HCEC 1CT (cell line): ENCODE data around the gene KISS1R.
"Not testable (repeated sequence)": the region's sequence is repeated elsewhere in the genome, so short reads cannot be mapped to it uniquely, and the experiment has no call there.

Experiments
- DNase-seq: peaks from one replicate; pipeline ENCODE4 v3.0.0-alpha.2; 2017

KISS1R gene

DNA sequence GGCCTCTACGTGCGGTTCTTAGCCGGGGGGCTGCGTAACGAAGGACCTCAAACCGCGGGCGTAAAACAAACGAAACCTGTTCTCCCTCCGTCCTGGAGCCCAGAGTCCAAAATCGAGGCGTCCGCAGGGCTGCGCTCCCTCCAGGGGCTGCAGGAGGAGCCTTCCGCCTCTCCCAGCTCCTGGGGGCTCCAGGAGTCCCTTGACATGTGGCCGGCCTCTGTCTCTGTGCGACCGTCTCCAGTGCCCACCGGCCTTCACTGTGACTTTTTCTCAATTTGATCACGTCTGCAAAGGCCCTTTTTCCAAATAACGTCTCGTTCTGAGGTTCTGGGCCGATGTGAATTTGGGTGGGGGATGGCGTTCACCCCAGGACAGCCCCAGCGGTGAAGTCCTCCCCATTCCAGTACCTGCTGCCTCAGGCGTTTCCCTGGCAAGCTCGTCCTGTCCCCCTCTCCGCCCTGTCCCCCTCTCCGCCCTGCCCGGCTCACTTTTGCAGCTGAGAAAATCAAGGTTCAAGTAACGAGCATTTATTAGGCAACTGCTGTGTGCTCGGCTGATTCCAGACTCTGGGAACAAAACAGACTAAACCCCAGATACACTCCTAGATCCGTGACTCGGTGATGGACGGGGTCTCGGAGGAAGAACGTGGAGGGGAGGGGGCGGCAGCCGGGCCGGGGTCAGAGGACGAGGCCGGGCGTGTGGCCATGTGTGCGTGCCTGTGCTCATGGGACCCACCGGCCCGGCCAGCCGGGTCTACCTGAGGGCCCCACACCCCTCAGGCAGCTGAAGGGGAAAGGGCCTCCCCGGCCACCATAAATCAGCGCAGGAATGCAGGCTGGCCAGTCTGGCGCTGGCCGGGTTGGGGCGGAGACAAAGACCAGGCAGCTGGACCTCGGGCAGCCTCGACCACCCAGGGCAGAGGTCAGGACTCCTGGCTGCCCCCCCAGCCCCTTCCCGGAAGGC, 39.0 kb downstream of the KISS1R start:
- DNase-seq: no peak

DNA sequence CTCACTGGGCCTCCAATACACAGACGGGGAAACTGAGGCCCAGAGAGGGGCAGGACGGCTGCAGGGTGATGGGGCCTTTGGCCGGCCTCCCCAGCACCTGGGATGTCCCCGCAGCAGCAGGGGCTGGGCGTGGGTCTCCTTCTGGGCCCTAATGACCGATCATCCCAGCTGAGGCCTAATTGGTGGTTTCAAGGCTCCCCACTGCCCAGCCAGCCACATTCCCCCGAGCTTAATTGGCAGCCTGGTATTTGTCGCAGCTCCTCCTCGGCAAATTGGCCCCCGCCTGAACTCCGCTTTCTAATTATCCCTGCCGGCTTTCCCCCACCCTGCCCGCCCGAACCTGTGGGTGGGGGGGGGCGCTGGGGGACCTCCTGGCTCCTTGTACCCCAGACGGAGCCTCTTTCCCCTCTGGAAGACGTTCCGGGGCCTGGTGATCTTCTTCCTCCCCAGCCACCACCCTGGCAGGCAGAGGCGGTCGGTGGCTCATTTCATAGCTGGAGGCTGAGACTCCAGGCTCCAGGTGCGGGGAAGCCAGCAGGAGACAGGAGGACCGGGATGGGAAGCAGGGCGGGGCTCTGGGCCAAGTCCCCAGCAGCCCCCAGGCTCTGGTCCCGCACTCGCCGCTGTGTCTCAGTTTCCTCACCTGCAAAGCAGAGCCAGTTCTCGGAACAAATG, 39.8 kb downstream of the KISS1R start:
- DNase-seq: no peak

DNA sequence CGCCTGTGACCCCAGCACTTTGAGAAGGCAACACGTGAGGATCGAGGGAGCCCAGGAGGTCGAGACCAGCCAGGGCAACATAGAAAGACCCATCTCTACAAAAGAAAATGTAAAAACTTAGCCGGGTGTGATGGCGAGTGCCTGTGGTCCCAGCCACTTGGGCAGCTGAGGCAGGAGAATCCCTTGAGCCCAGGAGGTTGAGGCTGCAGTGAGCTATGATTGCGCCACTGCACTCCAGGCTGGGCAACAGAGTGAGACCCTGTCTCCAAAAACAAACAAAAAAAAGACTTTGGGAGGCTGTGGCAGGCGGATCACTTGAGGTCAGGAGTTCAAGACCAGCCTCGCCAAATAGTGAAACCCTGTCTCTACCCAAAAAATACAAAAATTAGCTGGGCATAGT, 40.4 kb downstream of the KISS1R start:
- not testable (repeated sequence) for DNase-seq

DNA sequence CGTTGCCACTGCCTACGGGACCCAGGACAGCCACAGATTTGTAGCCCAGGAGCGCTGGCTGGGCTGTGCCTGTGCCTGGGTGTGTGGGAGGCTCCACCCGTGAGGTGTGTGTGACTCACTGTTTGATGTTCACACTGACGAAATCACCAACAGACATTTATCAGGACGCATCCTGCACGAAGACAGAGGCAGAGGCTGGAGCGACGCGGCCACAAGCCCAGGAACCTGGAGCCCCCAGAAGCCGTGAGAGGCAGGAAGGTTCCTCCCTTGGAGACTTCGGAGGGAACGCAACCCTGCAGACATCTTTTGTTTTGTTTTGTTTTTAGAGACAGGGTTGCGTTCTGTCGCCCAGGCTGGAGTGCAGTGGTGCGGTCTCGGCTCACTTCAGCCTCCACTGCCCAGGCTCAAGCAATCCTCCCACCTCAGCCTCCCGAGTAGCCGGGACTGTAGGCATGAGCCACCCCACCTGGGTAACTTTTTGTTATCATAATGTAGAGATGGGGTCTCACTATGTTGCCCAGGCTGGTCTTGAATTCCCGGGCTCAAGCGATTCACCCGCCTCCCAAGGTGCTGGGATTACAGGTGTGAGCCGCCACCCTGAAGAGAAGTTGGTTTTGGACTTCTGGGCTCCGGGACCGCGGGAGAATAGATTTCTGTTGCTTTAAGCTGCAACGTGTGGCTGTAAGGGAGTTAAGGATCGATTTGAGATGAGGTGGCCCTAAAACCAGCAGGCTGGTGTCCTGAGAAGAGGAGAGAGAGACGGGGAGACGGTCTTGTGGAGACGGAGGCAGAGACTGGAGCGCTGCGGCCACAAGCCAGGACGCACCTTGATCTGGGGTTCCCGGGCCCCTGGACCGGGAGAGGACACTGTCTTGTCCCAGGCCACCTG, 42.1 kb downstream of the KISS1R start:
- no peak for DNase-seq

DNA sequence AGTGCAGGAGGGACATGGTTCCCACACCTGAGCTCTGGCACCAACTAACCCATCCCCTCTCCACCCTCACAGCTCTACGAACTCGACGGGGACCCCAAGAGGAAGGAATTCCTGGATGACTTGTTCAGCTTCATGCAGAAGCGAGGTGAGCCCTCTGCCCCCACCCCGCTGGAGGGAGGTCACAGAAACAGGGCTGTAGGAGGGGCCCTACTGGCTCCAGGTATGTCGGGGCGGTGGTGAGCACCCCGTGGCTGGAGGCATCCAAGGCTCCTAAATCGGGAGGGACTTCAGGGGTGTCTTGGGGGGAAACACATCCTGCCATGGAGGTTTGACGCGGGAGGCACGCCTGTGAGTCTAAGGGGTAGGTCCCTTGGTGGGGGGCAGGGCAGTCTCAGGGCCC, 42.9 kb downstream of the KISS1R start:
- no peak for DNase-seq

DNA sequence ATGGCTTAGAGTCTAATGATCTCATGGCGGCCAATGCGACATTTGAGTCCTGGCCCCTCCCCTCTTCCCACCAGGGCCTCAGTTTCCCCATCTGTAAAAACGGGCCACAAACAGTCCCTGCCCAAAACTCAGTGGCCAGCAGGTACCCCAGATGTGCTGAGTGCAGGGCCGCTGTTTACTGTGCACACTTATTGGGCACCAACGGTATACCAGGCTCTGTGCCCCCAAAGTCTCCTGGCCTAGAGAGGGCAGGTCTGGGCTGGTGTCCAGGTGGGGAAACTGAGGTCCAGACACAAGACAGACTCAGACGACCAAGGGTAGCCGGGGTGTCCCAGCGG, 43.4 kb downstream of the KISS1R start:
- DNase-seq: no peak

DNA sequence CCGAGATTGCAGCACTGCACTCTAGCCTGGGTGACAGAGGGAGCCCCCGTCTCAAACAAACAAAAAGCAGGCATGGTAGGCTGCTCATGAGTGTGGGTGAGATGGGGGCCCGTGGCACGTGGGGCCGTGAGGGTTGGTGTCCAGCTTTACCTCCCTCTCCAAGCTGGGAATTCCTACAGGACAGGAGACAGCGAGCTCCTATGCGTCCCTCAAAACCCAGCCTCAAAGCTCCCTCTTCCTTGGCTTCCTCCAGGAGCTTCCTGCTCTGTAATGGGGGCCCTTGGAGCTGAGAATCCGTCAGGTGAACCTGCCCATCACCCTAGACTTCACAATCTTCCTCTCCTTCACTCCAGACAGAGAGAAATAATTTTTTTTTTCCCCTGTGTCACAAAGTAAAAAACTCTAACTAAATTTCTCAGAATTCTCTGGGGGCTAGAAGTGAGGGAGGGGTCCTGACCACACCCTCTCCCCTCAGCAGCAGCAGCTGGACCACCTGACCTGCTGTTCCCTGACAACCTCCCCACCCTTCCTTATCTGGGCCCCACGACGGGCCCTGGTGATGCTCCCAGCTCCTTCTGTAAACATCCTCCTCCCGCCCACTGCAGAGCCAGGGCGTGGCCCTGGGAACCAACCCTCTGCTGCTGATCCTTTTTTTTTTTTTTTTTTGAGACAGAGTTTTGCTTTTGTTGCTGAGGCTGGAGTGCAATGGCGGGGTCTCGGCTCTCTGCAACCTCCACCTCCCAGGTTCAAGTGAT, 44.9 kb downstream of the KISS1R start:
- peak; percentile 46 for DNase-seq

DNA sequence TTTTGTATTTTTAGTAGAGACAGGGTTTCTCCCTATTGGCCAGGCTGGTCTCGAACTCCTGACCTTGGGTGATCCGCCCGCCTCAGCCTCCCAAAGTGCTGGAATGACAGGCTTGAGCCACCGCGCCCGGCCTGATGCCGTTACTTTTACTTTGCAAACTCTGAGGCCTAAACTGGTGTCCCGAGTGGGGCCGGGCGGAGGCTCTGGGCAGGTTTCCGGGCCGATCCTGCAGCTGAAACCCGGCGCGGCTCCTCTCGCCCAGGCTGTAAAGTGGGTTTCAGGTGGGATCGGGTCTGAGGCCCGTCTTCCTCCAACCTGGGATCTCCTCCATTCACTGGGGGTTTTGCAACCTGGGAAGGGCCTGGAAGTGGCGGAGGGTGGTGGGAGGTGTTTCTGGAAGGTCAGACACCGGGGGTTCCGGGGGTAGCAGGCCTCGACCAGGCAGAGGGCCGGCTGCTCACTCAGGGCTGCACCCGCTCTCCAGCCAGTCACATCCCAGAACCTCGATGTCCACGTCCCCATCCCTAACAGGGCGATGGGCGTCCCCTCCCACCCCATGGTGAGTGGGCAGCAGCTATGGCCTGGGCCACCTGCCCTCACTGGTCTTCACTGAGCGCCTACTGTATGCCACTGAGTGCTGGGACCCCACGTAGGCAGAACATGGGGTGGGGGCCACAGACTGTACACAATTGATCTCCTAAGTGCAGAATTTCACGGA, 45.7 kb downstream of the KISS1R start:
- no peak for DNase-seq

DNA sequence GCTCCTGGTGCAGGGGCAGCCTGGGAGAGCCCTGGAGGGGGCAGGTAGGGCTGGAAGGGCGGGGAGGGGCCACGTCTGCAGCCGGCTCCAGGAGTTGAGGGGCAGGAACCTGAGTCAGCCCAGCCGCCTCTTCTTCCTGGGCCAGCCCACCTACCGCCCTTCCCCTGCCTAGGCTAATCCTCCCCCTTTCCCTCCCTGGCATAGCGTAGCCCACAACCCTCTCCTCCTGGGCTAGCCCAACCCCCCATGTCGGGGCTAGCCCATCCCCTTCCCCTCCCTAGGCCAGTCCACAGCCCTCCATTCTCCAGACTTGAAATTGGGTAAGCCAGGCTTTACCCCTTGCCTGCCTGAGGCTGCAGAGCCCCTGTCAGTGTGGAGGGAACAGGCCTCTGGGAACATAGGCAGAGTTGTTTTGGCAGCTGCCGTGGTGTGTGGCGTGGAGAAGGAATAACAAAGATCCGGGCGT, 46.4 kb downstream of the KISS1R start:
- DNase-seq: no peak

DNA sequence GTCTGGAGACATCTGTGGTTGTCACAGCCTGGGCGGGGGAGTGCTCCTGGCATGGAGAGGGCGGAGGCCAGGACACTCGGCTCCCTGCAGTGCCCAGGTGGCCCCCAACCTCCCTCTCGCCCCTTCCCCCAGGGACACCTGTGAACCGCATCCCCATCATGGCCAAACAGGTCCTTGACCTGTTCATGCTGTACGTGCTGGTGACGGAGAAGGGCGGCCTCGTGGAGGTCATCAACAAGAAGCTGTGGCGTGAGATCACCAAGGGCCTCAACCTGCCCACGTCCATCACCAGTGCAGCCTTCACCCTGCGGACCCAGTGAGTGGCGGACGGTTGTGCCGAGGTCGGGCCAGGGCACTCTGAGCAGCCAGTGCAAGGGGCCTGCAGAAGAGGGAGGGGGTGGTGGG, 47.0 kb downstream of the KISS1R start:
- no peak for DNase-seq

DNA sequence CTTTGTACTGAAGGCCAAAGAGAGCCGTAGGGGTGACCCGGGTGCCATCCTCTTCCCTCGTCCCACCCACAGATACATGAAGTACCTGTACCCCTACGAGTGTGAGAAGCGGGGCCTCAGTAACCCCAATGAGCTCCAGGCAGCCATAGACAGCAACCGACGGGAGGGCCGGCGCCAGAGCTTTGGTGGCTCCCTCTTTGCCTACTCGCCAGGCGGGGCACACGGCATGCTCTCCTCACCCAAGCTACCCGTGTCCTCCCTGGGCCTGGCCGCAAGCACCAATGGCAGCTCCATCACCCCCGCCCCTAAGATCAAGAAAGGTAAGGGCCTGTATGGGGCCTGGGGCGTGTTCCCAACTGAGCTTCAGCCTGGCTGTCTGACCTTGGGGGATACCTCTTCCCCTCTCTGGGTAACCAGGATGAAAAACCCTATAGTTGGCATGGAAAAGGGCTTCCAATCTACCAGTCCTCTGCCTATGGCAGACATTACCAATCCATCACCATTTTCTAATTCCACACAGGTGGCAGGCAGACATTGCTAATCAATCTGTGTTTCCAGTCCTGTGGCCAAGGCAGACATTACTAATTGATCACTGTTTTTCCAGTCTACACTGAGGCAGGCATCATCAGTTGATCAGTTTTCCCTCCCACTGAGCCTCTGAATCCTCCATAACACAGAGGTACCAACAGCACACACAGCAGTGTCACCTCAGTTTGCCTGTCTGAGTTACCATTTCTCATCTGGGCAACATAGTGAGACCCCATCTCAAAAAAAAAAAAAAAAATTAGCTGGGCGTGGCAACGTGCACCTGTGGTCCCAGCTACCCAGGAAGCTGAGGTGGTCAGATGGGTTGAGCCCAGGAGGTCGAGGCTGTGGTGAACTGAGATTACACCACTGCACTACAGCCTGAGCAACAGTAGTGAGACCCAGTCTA, 47.9 kb downstream of the KISS1R start:
- DNase-seq: peak; percentile 31

DNA sequence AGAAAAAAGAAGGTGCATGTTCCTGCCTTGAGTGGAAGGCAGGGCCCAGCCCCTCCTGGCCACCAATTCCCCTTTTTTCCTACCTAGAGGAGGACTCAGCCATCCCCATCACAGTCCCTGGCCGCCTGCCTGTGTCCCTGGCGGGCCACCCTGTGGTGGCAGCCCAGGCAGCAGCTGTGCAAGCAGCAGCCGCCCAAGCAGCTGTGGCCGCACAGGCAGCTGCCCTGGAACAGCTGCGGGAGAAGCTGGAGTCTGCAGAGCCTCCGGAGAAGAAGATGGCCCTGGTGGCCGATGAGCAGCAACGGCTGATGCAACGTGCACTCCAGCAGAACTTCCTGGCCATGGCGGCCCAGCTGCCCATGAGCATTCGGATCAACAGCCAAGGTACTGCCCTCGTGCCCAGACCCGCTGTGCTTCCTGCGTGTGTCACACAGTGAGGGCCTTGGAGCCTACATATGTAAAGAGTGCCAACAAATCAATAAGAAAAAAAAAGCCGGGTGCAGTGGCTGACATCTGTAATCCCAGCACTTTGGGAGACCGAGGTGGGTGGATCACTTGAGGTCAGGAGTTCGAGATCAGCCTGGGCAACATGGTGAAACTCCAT, 49.5 kb downstream of the KISS1R start:
- DNase-seq: no peak
